Transverse colon (tissue), 4 donors: ENCODE results near the gene ID3. TPM values are rescaled to one million over a fixed set of nuclear protein-coding genes. Genes with fewer than 3 reads are reported as not detected.

Experiments
- DNase-seq: peaks from one replicate; pipeline ENCODE4 v3.0.0-alpha.2; 2019
- H3K27ac ChIP-seq, 4 donors: fragments of 200-600 bp; sonication (generic); 2 replicates each; pipeline ENCODE4 v1.5.1; 2016 to 2018; ENCODE audit warnings: inconsistent platforms in 4 of 4
- H3K27me3 ChIP-seq: fragments of 200-600 bp; sonication (generic); 2 replicates; pipeline ENCODE4 v1.5.1; 2017; ENCODE audit warnings: inconsistent platforms
- H3K36me3 ChIP-seq, 4 donors: fragments of 200-600 bp; sonication (generic); 2 replicates each; pipeline ENCODE4 v1.5.1; 2017 to 2019; ENCODE audit warnings: inconsistent platforms in 4 of 4
- H3K4me1 ChIP-seq, 4 donors: fragments of 200-600 bp; sonication (generic); 2 replicates each; pipeline ENCODE4 v1.5.1; 2017 to 2020; ENCODE audit warnings: inconsistent platforms in 4 of 4
- H3K4me3 ChIP-seq, 4 donors: fragments of 200-600 bp; sonication (generic); 1 replicate in 1 of 4; 2 replicates in 3 of 4; pipeline versions ENCODE4 v1.5.1 to v1.6.1; 2017 to 2019; ENCODE audit warnings: inconsistent platforms in 4 of 4
- H3K9me3 ChIP-seq, 2 donors: fragments of 200-600 bp; sonication (generic); 2 replicates each; pipeline ENCODE4 v1.5.1; 2017 to 2019; ENCODE audit warnings: inconsistent platforms in 2 of 2
- CTCF ChIP-seq, 5 experiments: fragments of 200-600 bp in 3 of 5; fragments of 450-650 bp in 2 of 5; sonication (generic) in 3 of 5; IDR thresholded peaks; 1 replicate in 2 of 5; 2 replicates in 3 of 5; pipeline ENCODE4 v1.5.1; 2016 to 2017; ENCODE audit warnings: antibody characterized with exemption in 5 of 5, inconsistent platforms in 3 of 5, mild to moderate bottlenecking in 2 of 5, moderate library complexity in 1 of 5
- EP300 ChIP-seq: sonication (generic); formaldehyde crosslinking; IDR thresholded peaks from one replicate; pipeline ENCODE4 v1.6.1; 2017; ENCODE audit warnings: antibody characterized with exemption, low read depth
- POLR2A ChIP-seq: fragments of 450-650 bp; IDR thresholded peaks from one replicate; pipeline ENCODE4 v1.6.1; 2016; ENCODE audit warnings: antibody characterized with exemption, mild to moderate bottlenecking, moderate library complexity
- POLR2AphosphoS5 ChIP-seq, 3 donors: sonication (generic); formaldehyde crosslinking; IDR thresholded peaks; one replicate each; pipeline ENCODE4 v1.6.1; 2016; ENCODE audit warnings: antibody characterized with exemption in 3 of 3
- WGBS, 2 donors: methylation state at CpG; one replicate each; pipeline ENCODE4 v1.1.5; 2018; ENCODE audit warnings: low coverage in 1 of 2; 5-methylcytosine and 5-hydroxymethylcytosine counted together
- in situ Hi-C, 4 donors: fragments of 200-750 bp; cut with MboI; loops; one replicate each; pipeline versions ENCODE4 v1.15.0 to v1.15.1; 2017; ENCODE audit warnings: low sequenced_read_pairs in 3 of 4, low pct_ligation_motif_present in 1 of 4, low pct_unique_long_range_greater_than_20kb in 1 of 4
- intact Hi-C: fragments of 100-400 bp; cut with DNase I; formaldehyde crosslinking; loops from one replicate; pipeline ENCODE4 v1.15.1; 2023; ENCODE audit warnings: low total_unique reads
- total RNA-seq, 4 donors: library from RNA; depleted of rRNA; stranded (reverse); fragments of >200 nt; gene quantifications; one replicate each; pipeline ENCODE4 v1.1.0, GENCODE V29; 2016

ID3 gene
- total RNA-seq, 4 donors from 2014 or later, result 174 to 363 (median 253) TPM

- TF ChIP-seq EP300 (no peak), POLR2AphosphoS5 (IDR thresholded peaks at IDR 0.05) (no peak), CTCF (IDR thresholded peaks at IDR 0.05) (no peak), POLR2A (no peak)
- no peak for DNase-seq
- no peaks in the 10 kb centered on the region for H3K27me3 ChIP-seq
- intact Hi-C loops (no loop called here), in situ Hi-C loops (no loop called here)
- WGBS, 2 donors, result 40 to 51% methylated on average over 2 to 5 of the region's 6 CpGs
- no peaks in the 10 kb centered on the region for H3K36me3 ChIP-seq
- H3K4me3 ChIP-seq, result no peak overlapping the region
- peaks cover 0 to 4% (median 0%) of the 10 kb centered on the region in 4 donors for H3K4me1 ChIP-seq
- no peaks in the 10 kb centered on the region for H3K9me3 ChIP-seq
- no peak overlapping the region for H3K27ac ChIP-seq
Observed at GRCh38 chr1:23593556-23594148, 34.4 kb upstream of the ID3 start.

GRCh38 chr1:23593042-23593521, 33.8 kb upstream of the ID3 start:
- H3K27me3 ChIP-seq, result no peaks in the 10 kb centered on the region
- no peaks in the 10 kb centered on the region for H3K9me3 ChIP-seq
- in situ Hi-C loops (no loop called here), intact Hi-C loops (no loop called here)
- no peak overlapping the region for H3K27ac ChIP-seq
- WGBS, 2 donors, result 76 to 79% methylated on average over 5 of the region's 5 CpGs
- TF ChIP-seq POLR2A (no peak), POLR2AphosphoS5 (IDR thresholded peaks at IDR 0.05) (no peak), EP300 (no peak), CTCF (IDR thresholded peaks at IDR 0.05) (no peak)
- DNase-seq, result no peak
- peaks cover 0 to 4% (median 0%) of the 10 kb centered on the region in 4 donors for H3K4me1 ChIP-seq
- H3K4me3 ChIP-seq, result no peak overlapping the region
- no peaks in the 10 kb centered on the region for H3K36me3 ChIP-seq

- no peaks in the 10 kb centered on the region for H3K27me3 ChIP-seq
- H3K9me3 ChIP-seq, result no peaks in the 10 kb centered on the region
- H3K4me3 ChIP-seq, result no peak overlapping the region
- no peaks in the 10 kb centered on the region for H3K4me1 ChIP-seq
- intact Hi-C loops, result no loop called here
- no peak overlapping the region for H3K27ac ChIP-seq
- H3K36me3 ChIP-seq, result no peaks in the 10 kb centered on the region
- DNase-seq, result no peak
- WGBS, 2 donors, result 80 to 100% methylated on average over 2 to 4 of the region's 4 CpGs
- TF ChIP-seq POLR2A, result no peak
- TF ChIP-seq POLR2AphosphoS5 (IDR thresholded peaks at IDR 0.05), result no peak
- no peak for TF ChIP-seq EP300
- TF ChIP-seq CTCF (IDR thresholded peaks at IDR 0.05), result no peak
- in situ Hi-C loops, result no loop called here
Observed at GRCh38 chr1:23592209-23592892, 33.0 kb upstream of the ID3 start.

GRCh38 chr1:23591460-23592208, 32.3 kb upstream of the ID3 start:
- 60 to 66% methylated on average over 3 to 15 of the region's 15 CpGs for WGBS, 2 donors
- intact Hi-C loops (no loop called here), in situ Hi-C loops (no loop called here)
- H3K27ac ChIP-seq, result peak overlapping the region in 1 of 4 donors; percentile 34
- H3K27me3 ChIP-seq, result no peaks in the 10 kb centered on the region
- no peaks in the 10 kb centered on the region for H3K36me3 ChIP-seq
- no peak overlapping the region for H3K4me3 ChIP-seq
- H3K9me3 ChIP-seq, result no peaks in the 10 kb centered on the region
- no peak for DNase-seq
- no peak for TF ChIP-seq POLR2A
- no peak for TF ChIP-seq EP300
- no peak for TF ChIP-seq POLR2AphosphoS5 (IDR thresholded peaks at IDR 0.05)
- TF ChIP-seq CTCF (IDR thresholded peaks at IDR 0.05), result no peak
- no peaks in the 10 kb centered on the region for H3K4me1 ChIP-seq
